PC-3 (cell line): ENCODE data around the gene NBPF19.
"Not testable (repeated sequence)": the region's sequence is repeated elsewhere in the genome, so short reads cannot be mapped to it uniquely, and the experiment has no call there.

ENCODE experiments used
- EZH2 ChIP-seq: fragments of 300-600 bp; sonication (generic); IDR thresholded peaks from one replicate; pipeline ENCODE4 v1.6.1; 2017; ENCODE audit warnings: antibody characterized with exemption, mild to moderate bottlenecking, low read length; ENCODE audit not compliant: unreplicated experiment
- TF ChIP-seq, protein P1 (sequence below): fragments of 300-600 bp; sonication (generic); conservative IDR thresholded peaks from 2 replicates; pipeline ENCODE4 v1.5.1; 2017; ENCODE audit warnings: antibody characterized with exemption, low read depth, mild to moderate bottlenecking, low read length

DNA sequence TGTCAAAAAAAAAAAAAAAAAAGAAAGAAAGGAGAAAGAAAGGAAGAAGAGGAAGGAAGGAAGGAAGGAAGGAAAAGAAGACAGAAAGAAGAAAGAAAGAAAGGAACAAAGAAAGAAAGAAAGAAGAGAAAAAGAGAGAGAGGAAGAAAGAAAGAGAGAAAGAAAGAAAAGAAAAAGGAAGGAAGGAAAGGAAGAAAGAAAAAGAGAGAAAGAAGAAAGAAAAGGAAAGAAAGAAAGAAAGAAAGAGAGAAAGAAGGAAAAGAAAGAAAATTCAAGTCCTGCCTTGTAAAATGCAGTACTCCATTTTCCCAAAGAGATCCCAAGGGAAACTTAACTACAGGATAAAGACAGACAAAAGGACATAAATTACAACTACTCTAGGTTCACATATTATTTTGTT lies 97.9 kb downstream of the NBPF19 start:
- TF ChIP-seq, protein P1, sequence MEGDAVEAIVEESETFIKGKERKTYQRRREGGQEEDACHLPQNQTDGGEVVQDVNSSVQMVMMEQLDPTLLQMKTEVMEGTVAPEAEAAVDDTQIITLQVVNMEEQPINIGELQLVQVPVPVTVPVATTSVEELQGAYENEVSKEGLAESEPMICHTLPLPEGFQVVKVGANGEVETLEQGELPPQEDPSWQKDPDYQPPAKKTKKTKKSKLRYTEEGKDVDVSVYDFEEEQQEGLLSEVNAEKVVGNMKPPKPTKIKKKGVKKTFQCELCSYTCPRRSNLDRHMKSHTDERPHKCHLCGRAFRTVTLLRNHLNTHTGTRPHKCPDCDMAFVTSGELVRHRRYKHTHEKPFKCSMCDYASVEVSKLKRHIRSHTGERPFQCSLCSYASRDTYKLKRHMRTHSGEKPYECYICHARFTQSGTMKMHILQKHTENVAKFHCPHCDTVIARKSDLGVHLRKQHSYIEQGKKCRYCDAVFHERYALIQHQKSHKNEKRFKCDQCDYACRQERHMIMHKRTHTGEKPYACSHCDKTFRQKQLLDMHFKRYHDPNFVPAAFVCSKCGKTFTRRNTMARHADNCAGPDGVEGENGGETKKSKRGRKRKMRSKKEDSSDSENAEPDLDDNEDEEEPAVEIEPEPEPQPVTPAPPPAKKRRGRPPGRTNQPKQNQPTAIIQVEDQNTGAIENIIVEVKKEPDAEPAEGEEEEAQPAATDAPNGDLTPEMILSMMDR: not testable (repeated sequence)
- not testable (repeated sequence) for TF ChIP-seq EZH2
